COLO668 (cell line): ENCODE results near the gene SPEG.
A peak's percentile ranks its signal among the peaks of the same experiment; 100 is the strongest.

Source experiments
- DNase-seq: peaks from one replicate; lab custom pipeline; 2025; ENCODE audit not compliant: unreplicated experiment; lab: John Stamatoyannopoulos, UW

SPEG gene

DNA sequence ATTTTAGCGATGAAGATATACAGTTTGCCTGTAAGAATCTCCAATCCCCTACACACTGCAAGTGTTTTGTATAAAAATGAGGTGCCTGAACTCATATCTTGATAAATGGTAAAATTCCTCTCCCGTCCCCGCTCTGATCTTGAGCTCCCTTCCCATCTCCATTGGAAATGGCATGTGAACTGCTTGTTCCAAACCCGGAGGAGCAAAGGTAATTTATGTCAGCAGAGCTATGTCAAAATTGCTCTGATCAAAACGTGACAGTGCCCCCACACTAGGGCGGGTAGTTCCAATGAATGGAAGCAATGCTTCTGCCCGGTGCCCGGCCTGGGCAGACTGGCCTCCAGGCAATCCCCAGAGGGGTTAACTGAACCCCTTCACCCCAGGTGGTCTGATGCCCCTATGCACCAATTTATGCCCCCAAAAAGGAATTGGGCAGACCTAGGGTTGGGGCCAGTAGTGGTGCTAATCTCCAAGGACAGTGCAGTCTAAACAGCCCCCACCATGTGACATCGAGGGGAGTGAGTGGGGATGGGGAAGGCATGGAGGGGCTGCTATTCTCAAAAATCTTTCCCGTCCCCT, 60.4 kb downstream of the SPEG start:
- no peak for DNase-seq

- DNase-seq, result peak; percentile 44
These were observed 61.0 kb downstream of the SPEG start for GRCh38 chr2:219495531-219496122.

GRCh38 chr2:219496247-219496824, 61.7 kb downstream of the SPEG start:
- no peak for DNase-seq

DNA sequence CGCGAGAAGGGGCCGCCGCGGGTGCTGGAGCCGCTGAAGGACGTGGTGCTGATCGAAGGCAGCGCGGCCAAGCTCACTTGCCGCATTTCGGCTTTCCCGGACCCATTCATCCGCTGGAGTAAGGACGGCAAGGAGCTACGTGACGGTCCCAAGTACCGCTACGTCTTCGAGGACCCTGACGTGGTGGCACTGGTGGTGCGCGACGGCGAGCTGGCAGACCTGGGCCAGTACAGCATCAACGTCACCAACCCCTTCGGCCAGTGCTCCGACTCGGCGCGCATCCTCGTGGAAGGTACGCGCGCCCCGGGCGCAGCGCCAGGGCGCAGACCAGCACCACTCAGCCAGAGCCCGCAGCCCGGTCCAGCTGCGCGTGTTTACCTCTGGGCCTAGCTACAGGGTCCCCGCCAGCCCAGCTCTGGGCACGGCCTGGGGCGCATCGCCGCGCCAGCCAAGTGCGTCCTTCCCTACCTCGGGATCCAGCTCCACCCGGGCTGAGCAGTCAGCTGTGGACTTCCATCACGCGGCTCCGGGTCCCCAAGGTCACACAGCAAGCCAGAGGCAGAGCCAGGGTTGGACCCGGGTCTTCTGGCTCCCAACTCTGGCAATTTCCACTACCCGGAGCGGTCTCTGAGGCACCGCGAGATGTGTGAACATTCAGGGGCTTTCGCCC, 62.3 kb downstream of the SPEG start:
- peak; percentile 23 for DNase-seq

- DNase-seq, result peak; percentile 66
These were observed 63.0 kb downstream of the SPEG start for GRCh38 chr2:219497495-219498279.

DNA sequence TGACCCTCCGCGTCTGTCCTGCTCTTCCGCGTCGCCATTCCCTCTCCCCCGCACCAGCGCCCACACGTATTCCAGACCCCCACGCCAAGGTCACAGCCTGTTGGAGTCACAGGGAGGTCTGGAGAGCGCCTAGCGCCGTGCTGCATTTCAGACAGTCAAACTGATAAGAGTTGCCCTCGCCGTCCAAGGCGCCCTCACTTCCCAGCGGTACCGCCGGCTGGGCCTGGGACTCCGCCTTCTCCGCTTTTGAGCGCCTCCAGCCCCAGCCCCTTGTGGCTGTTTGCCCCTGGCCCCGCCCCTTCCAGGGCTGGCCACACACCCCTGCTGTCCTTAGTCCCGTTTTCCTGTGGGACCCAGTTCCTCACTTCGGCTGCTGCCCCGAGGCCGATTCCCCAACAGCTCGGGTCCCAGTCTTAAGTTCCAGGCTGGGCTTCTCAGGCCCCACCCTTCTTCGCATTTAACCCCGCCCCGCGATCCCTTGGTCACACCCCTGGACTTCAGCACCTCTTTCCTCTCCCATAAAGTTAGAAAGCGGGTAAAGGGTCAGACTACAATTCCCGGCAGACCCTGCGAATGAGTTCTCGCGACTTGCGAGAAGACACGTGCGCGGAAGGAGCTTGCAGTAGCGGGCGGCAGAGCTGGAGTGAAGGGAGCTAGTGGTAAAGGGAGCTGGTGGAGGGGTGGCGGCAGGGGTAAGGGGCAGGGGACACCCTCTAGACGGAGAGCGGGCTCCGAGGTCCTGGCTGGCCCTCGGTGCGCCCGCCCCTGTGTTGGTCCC, 63.8 kb downstream of the SPEG start, which contains the start of gene GMPPA:
TSS of gene GMPPA (plus strand) at position 612 of the 778 bp plus-strand sequence. CDS start 1,085 bp downstream, outside the sequence.
- DNase-seq, result peak; percentile 93

- no peak for DNase-seq
These were observed 64.3 kb downstream of the SPEG start for GRCh38 chr2:219499058-219499307.

DNA sequence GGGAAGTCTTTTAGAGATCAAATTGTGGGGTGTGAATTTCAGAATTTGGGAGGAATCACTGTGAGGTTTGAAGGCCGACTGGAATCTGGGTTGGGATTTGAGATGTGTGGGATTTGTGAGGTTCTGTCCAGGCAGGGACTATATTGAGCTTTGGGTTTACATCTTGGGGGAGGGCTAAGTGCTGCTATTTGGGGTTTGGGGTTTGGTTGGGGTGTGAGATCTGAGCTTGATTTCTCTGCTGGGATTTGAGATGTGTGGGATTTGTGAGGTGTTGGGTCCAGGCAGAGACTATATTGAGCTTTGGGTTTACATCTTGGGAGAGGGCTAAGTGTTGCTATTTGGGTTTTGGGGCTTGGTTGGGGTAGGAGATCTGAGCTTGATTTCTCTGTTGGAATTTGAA, 64.9 kb downstream of the SPEG start:
- no peak for DNase-seq

DNA sequence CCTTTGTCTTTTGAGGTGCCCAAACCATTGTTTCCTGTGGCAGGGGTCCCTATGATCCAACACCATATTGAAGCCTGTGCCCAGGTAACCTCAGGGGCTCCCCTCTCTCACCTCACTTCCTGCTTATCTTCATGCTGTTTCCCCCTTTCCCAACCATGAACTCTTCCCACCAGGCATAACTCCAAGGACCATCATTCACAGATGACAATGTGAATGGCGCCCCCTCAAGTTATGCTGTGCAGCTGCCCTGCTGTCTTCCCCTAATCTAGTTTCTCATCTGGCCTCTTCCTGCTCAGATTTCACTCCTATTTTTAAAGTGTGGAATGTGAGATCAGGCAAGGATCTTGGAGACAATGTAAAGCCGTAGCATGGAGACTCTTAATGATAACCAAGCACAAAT, 65.5 kb downstream of the SPEG start:
- DNase-seq, result no peak

DNA sequence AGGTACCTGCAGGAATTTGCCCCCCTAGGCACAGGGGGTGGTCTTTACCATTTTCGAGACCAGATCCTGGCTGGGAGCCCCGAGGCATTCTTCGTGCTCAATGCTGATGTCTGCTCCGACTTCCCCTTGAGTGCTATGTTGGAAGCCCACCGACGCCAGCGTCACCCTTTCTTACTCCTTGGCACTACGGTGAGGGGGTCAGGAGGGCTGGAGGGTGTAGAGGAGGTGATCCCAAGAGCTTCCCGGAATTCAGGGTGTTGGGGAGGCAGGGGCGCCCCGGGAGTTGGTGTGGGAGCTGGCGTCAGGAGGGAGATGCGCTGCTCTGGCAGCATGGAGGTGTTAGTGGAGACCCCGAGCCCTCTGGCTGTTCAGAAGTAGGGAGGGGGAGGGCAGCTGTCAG, 67.2 kb downstream of the SPEG start:
- no peak for DNase-seq

DNA sequence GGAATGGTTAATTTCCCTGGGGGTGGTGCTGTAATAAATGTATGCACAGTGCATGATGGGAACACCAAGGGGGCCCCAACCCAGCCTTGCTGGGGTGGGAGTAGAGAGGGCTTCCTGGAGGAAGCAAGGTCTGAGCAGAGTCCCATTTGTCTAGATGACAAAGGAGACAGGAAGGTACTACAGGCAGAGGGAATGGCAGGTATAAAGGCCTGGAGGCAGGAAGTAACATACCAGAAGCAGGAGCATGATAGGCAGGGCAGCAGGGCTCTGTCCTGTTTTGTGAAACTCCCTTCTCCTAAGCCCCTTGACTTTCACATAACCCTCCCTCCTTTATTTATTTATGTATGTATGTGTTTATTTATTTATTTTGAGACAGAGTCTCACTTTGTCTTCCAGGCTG, 68.0 kb downstream of the SPEG start:
- no peak for DNase-seq

DNA sequence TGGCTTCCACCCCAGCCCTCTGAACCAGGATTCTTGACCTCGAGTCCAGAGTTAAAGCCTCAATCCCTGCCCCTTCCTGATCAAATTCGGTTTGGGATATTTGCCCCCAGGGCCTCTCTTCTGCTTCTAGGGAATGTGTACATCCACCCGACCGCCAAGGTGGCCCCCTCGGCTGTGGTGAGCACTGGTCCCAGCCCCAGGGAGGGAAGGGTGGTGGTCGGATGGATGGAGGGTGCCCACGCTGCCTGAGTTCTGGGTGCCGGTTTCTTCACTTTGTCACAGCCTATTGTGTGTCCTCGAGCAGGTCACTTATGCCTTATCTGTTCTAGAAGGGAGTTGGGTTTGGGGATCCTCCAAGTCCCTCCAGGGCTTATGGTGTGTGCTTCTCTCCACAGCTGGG, 70.9 kb downstream of the SPEG start:
- DNase-seq, result no peak

- DNase-seq, result no peak
These were observed 71.6 kb downstream of the SPEG start for GRCh38 chr2:219506153-219506801.

- no peak for DNase-seq
These were observed 72.3 kb downstream of the SPEG start for GRCh38 chr2:219506802-219507526.

- no peak for DNase-seq
These were observed 73.2 kb downstream of the SPEG start for GRCh38 chr2:219507581-219508443.

DNA sequence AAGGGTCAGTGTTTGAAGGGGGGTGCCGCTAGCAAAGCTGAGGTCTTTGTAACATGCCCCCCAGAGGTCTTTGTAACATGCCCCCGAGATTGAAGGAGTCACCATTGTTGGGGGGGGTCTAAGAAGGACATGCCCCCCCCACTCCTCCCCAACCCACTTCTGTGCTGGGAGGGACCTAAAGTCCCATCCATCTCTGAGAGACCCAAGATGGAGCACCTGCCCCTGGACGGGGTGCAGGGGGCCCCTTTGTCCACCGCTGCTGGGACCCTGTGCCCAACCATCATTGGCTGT, 73.7 kb downstream of the SPEG start:
- no peak for DNase-seq

- DNase-seq, result no peak
These were observed 74.5 kb downstream of the SPEG start for GRCh38 chr2:219508971-219509779.
